ENCODE data around the gene ZCCHC18. TPM values are rescaled to one million over a fixed set of nuclear protein-coding genes. Genes with fewer than 3 reads are reported as not detected.

The ZCCHC18 gene
- total RNA-seq, 1 experiment from 2014 or later, result not detected

GRCh38 chrX:104098151-104098808, 14.0 kb upstream of the ZCCHC18 start:
- BruUV-seq (replicated peaks), result no TSS peak
- Mint-ChIP-seq H3K9me3 (ENCODE audit: unreplicated experiment) (no peaks in the 10 kb centered on the region), H3K4me3 (ENCODE audit: unreplicated experiment) (no peak overlapping the region), H3K4me1 (ENCODE audit: insufficient read depth, unreplicated experiment) (no peaks in the 10 kb centered on the region), H3K27ac (ENCODE audit: low read depth, unreplicated experiment) (no peak overlapping the region), H3K36me3 (ENCODE audit: insufficient read depth, unreplicated experiment) (no peaks in the 10 kb centered on the region), H3K27me3 (ENCODE audit: insufficient read depth, unreplicated experiment) (peaks cover 77% of the 10 kb centered on the region)
- intact Hi-C loops (cut with micrococcal nuclease), result loop anchor here (1.0 kb wide), 1 partner anchor 38 kb away; no protein-coding TSS in a partner anchor
- ChIA-PET CTCF (interaction anchor here (0.7 to 2.9 kb wide), 4 partner anchors 10 to 38 kb away, joined by 4 to 15 read pairs (median 8); partner anchors contain the start of gene ZCCHC18), POLR2A (no interaction called here)
- peak; percentile 80 for DNase-seq (ENCODE audit: unreplicated experiment)
- peak; percentile 52 for TF ChIP-seq CTCF (IDR thresholded peaks at IDR 0.05; ENCODE audit: unreplicated experiment)

GRCh38 chrX:104098919-104099318, 13.4 kb upstream of the ZCCHC18 start:
- Mint-ChIP-seq H3K27me3 (ENCODE audit: insufficient read depth, unreplicated experiment) (peaks cover 81% of the 10 kb centered on the region), H3K9me3 (ENCODE audit: unreplicated experiment) (no peaks in the 10 kb centered on the region), H3K4me3 (ENCODE audit: unreplicated experiment) (no peak overlapping the region), H3K4me1 (ENCODE audit: insufficient read depth, unreplicated experiment) (no peaks in the 10 kb centered on the region), H3K36me3 (ENCODE audit: insufficient read depth, unreplicated experiment) (no peaks in the 10 kb centered on the region), H3K27ac (ENCODE audit: low read depth, unreplicated experiment) (no peak overlapping the region)
- CTCF ChIA-PET, result interaction anchor here (0.7 to 2.9 kb wide), 6 partner anchors 9 to 255 kb away, joined by 4 to 15 read pairs (median 6); partner anchors contain the start of gene ZCCHC18
- no peak for TF ChIP-seq CTCF (IDR thresholded peaks at IDR 0.05; ENCODE audit: unreplicated experiment)
- intact Hi-C loops (cut with micrococcal nuclease), result loop anchor here (1.0 kb wide), 1 partner anchor 37 kb away; no protein-coding TSS in a partner anchor
- POLR2A ChIA-PET, result no interaction called here
- DNase-seq (ENCODE audit: unreplicated experiment), result no peak
- no TSS peak for BruUV-seq (replicated peaks)

- intact Hi-C loops (cut with micrococcal nuclease), result no loop called here
- ChIA-PET CTCF (no interaction called here), POLR2A (no interaction called here)
- no peak for TF ChIP-seq CTCF (IDR thresholded peaks at IDR 0.05; ENCODE audit: unreplicated experiment)
- BruUV-seq (replicated peaks), result no TSS peak
- peaks cover 95% of the 10 kb centered on the region for H3K27me3 Mint-ChIP-seq (ENCODE audit: insufficient read depth, unreplicated experiment)
- no peaks in the 10 kb centered on the region for H3K9me3 Mint-ChIP-seq (ENCODE audit: unreplicated experiment)
- no peaks in the 10 kb centered on the region for H3K4me1 Mint-ChIP-seq (ENCODE audit: insufficient read depth, unreplicated experiment)
- no peak overlapping the region for H3K4me3 Mint-ChIP-seq (ENCODE audit: unreplicated experiment)
- H3K36me3 Mint-ChIP-seq (ENCODE audit: insufficient read depth, unreplicated experiment), result no peaks in the 10 kb centered on the region
- no peak overlapping the region for H3K27ac Mint-ChIP-seq (ENCODE audit: low read depth, unreplicated experiment)
- no peak for DNase-seq (ENCODE audit: unreplicated experiment)
Measured at GRCh38 chrX:104104676-104105075, 7.6 kb upstream of the ZCCHC18 start.

GRCh38 chrX:104105330-104106262, 6.7 kb upstream of the ZCCHC18 start:
- Mint-ChIP-seq H3K9me3 (ENCODE audit: unreplicated experiment) (no peaks in the 10 kb centered on the region), H3K27ac (ENCODE audit: low read depth, unreplicated experiment) (no peak overlapping the region), H3K36me3 (ENCODE audit: insufficient read depth, unreplicated experiment) (no peaks in the 10 kb centered on the region), H3K4me3 (ENCODE audit: unreplicated experiment) (no peak overlapping the region), H3K4me1 (ENCODE audit: insufficient read depth, unreplicated experiment) (no peaks in the 10 kb centered on the region), H3K27me3 (ENCODE audit: insufficient read depth, unreplicated experiment) (peaks cover 95% of the 10 kb centered on the region)
- no TSS peak for BruUV-seq (replicated peaks)
- ChIA-PET POLR2A (no interaction called here), CTCF (no interaction called here)
- no peak for DNase-seq (ENCODE audit: unreplicated experiment)
- no peak for TF ChIP-seq CTCF (IDR thresholded peaks at IDR 0.05; ENCODE audit: unreplicated experiment)
- intact Hi-C loops (cut with micrococcal nuclease), result no loop called here

All from MCF 10A (cell line).